DOHH2 (cell line): ENCODE measurements around the gene CA5A.
"Not testable (repeated sequence)": the region's sequence is repeated elsewhere in the genome, so short reads cannot be mapped to it uniquely, and the experiment has no call there.

Source experiments
- H3F3A ChIP-seq: fragments of 200-600 bp; sonication (generic), shearing (Covaris generic); 2 replicates; pipeline ENCODE4 v1.6.0; 2016; ENCODE audit warnings: antibody characterized with exemption, mild to moderate bottlenecking; ENCODE audit not compliant: control insufficient read depth, insufficient read depth
- H3K27ac ChIP-seq: fragments of 200-600 bp; sonication (generic); 2 replicates; pipeline ENCODE4 v1.5.1; 2014; ENCODE audit warnings: low read depth, mild to moderate bottlenecking, low read length, moderate library complexity
- H3K27me3 ChIP-seq: fragments of 200-600 bp; sonication (generic); 2 replicates; pipeline ENCODE4 v1.6.1; 2014; ENCODE audit warnings: mild to moderate bottlenecking, low read length, mixed read lengths; ENCODE audit not compliant: control insufficient read depth
- H3K36me3 ChIP-seq: fragments of 200-600 bp; sonication (generic); 2 replicates; pipeline ENCODE4 v1.6.1; 2014; ENCODE audit warnings: mild to moderate bottlenecking, low read length, moderate library complexity, mixed read lengths; ENCODE audit not compliant: control insufficient read depth
- H3K4me1 ChIP-seq: fragments of 200-600 bp; sonication (generic); 2 replicates; pipeline ENCODE4 v1.6.1; 2014; ENCODE audit warnings: mild to moderate bottlenecking, low read length, mixed read lengths; ENCODE audit not compliant: control insufficient read depth
- H3K4me2 ChIP-seq: fragments of 200-600 bp; sonication (generic); 2 replicates; pipeline ENCODE4 v1.6.0; 2014; ENCODE audit warnings: mild to moderate bottlenecking, low read length, moderate library complexity
- H3K4me3 ChIP-seq: fragments of 200-600 bp; sonication (generic); 2 replicates; pipeline ENCODE4 v1.5.1; 2014; ENCODE audit warnings: mild to moderate bottlenecking, low read length, mixed read lengths
- H3K79me2 ChIP-seq: fragments of 200-600 bp; sonication (generic); 2 replicates; pipeline ENCODE4 v1.6.1; 2014; ENCODE audit warnings: mild to moderate bottlenecking, low read length, mixed read lengths; ENCODE audit not compliant: control insufficient read depth
- H3K9me2 ChIP-seq: fragments of 200-600 bp; sonication (generic); replicated peaks from 2 replicates; pipeline ENCODE4 v1.6.1; 2014; ENCODE audit warnings: mild to moderate bottlenecking, low read length, mixed read lengths; ENCODE audit not compliant: control insufficient read depth
- H3K9me3 ChIP-seq: fragments of 200-600 bp; sonication (generic); 2 replicates; pipeline ENCODE4 v1.6.1; 2014; ENCODE audit warnings: antibody characterized with exemption, low read length, mixed read lengths; ENCODE audit not compliant: control insufficient read depth, insufficient read depth
- H4K20me1 ChIP-seq: fragments of 200-600 bp; sonication (generic); 2 replicates; pipeline ENCODE4 v1.6.0; 2014; ENCODE audit warnings: low read depth, mild to moderate bottlenecking, antibody characterized with exemption, low read length, moderate library complexity; ENCODE audit not compliant: control insufficient read depth, insufficient read depth
- EZH2phosphoT487 ChIP-seq: fragments of 200-600 bp; sonication (generic); IDR thresholded peaks from 2 replicates; pipeline ENCODE4 v1.6.1; 2017; ENCODE audit warnings: borderline replicate concordance, mild to moderate bottlenecking, antibody characterized with exemption, low read length, moderate library complexity, mixed read lengths
- TF ChIP-seq, protein P1 (sequence below): fragments of 200-600 bp; sonication (generic); IDR thresholded peaks from one replicate; pipeline ENCODE4 v1.5.1; 2014; ENCODE audit warnings: antibody characterized with exemption, mild to moderate bottlenecking, low read depth, low read length; ENCODE audit not compliant: poor library complexity, severe bottlenecking

The CA5A gene

DNA sequence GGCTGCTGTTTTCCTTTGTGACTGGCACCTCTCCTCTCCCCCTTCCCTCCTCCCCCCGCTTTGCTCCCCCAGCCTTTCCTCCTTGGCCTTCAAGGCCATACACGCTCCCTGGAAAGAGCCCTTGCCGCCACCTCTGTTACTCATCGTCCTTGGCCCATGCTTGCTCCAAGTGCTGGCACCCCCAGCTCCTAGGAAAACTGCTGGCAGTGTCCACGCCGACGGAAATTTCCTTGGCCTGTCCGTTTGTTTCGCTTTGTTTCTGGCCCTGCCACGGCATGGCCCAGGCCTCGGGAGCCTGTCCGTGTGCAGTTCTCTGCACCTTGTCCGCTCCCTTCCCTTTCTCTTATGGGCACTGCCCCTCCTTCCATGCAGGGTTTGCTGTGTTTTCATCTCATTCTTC lies 18.0 kb downstream of the CA5A start:
- no peaks in the 10 kb centered on the region for H3K36me3 ChIP-seq
- H4K20me1 ChIP-seq: no peaks in the 10 kb centered on the region
- no peaks in the 10 kb centered on the region for H3K79me2 ChIP-seq
- H3K4me3 ChIP-seq: no peak overlapping the region
- no peak overlapping the region for H3K4me2 ChIP-seq
- no peaks in the 10 kb centered on the region for H3K9me3 ChIP-seq
- no peaks in the 10 kb centered on the region for H3K9me2 ChIP-seq
- TF ChIP-seq, protein P1, sequence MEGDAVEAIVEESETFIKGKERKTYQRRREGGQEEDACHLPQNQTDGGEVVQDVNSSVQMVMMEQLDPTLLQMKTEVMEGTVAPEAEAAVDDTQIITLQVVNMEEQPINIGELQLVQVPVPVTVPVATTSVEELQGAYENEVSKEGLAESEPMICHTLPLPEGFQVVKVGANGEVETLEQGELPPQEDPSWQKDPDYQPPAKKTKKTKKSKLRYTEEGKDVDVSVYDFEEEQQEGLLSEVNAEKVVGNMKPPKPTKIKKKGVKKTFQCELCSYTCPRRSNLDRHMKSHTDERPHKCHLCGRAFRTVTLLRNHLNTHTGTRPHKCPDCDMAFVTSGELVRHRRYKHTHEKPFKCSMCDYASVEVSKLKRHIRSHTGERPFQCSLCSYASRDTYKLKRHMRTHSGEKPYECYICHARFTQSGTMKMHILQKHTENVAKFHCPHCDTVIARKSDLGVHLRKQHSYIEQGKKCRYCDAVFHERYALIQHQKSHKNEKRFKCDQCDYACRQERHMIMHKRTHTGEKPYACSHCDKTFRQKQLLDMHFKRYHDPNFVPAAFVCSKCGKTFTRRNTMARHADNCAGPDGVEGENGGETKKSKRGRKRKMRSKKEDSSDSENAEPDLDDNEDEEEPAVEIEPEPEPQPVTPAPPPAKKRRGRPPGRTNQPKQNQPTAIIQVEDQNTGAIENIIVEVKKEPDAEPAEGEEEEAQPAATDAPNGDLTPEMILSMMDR: no peak
- no peaks in the 10 kb centered on the region for H3F3A ChIP-seq
- H3K4me1 ChIP-seq: no peaks in the 10 kb centered on the region
- peaks cover 12% of the 10 kb centered on the region for H3K27me3 ChIP-seq
- H3K27ac ChIP-seq: no peak overlapping the region

DNA sequence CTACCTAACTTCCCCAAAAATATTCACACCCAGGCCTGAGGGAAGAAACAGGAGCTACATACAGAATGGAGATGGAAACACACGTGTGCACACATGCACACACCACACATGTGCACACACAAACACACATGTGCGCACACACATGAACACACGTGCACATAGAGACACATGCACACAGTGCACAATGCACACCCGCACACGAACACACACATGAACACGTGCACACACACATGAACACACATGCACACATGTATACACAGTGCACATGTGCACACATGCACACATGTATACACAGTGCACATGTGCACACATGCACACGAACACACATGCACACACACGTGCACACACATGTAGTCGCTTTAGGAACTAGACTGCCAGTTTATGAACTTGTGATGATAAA lies 18.8 kb downstream of the CA5A start:
- TF ChIP-seq EZH2phosphoT487: no peak
- TF ChIP-seq, protein P1: no peak
- Histone ChIP-seq H3K4me2 (no peak overlapping the region), H3K36me3 (no peaks in the 10 kb centered on the region)

DNA sequence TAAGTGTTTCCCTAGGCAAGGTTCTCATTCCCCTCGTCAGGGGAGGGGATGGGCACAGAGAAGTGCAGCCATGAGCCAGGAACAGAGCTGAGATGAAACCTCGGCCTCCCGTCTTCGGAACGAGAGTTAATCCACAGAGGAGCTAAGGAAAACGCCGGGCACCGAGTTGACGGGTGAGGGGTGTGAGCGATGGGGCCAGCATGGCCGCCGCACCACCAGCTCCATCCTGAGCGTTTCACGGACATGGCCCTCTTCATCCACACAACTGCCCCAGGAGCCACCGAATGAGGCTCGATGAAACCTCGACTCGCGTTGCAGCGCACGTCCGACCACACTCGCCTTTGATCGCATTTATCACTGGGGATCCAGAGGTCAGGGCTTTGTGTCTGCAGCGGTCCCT lies 21.5 kb downstream of the CA5A start:
- H3K9me3 ChIP-seq: no peaks in the 10 kb centered on the region
- H4K20me1 ChIP-seq: no peaks in the 10 kb centered on the region
- H3K4me2 ChIP-seq: no peak overlapping the region
- H3K9me2 ChIP-seq: no peaks in the 10 kb centered on the region
- TF ChIP-seq, protein P1: no peak
- no peak for TF ChIP-seq EZH2phosphoT487
- no peaks in the 10 kb centered on the region for H3K36me3 ChIP-seq
- no peaks in the 10 kb centered on the region for H3K4me1 ChIP-seq
- H3K4me3 ChIP-seq: no peak overlapping the region
- no peaks in the 10 kb centered on the region for H3K79me2 ChIP-seq
- H3K27ac ChIP-seq: no peak overlapping the region
- H3F3A ChIP-seq: no peaks in the 10 kb centered on the region
- no peaks in the 10 kb centered on the region for H3K27me3 ChIP-seq

More for the DNA sequence above, 18.8 kb downstream of the CA5A start:
- Histone ChIP-seq H3K9me2 (no peaks in the 10 kb centered on the region), H3K27me3 (peaks cover 3% of the 10 kb centered on the region), H4K20me1 (no peaks in the 10 kb centered on the region), H3K4me3 (no peak overlapping the region), H3F3A (no peaks in the 10 kb centered on the region), H3K79me2 (no peaks in the 10 kb centered on the region), H3K4me1 (no peaks in the 10 kb centered on the region), H3K9me3 (no peaks in the 10 kb centered on the region), H3K27ac (no peak overlapping the region)

DNA sequence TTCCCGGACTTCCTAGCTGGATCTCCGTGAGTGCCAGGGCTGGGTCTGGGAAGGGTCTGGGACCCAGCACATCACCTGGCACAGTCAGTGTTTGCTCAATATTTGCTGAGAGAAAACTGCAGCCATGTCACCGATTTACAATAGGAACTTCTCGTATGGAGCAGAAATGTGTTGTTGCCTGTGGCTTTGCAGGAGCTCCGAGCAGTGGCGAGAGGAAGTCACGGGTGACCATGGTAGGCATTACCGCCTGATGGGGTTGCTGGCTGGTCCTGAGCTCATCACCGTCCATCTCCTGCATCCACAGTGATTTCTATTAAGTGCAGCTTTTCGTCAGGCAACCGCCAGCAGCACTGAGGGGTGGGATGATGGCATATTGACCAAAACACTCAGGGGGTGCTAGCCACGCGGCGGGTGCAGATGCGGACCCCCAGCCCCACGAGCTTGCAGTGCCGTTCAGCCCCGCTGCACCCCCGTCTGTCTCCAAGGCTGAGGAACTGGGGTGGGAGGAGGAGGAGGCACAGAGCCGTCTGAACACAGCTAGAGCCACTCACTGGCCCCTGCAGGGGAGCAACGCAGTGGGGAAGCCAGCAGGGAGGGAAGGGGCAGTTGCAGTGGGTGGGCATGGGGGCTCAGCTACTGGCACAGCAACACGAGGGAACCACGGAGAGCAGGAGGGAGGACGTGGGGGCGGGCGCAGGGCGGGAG lies 22.2 kb downstream of the CA5A start:
- H3K27ac ChIP-seq, H3K4me3 ChIP-seq, H3K9me2 ChIP-seq, H3K36me3 ChIP-seq, H3F3A ChIP-seq, H3K79me2 ChIP-seq, H3K4me2 ChIP-seq, H3K9me3 ChIP-seq, H3K4me1 ChIP-seq, H3K27me3 ChIP-seq, H4K20me1 ChIP-seq: not testable (repeated sequence)

DNA sequence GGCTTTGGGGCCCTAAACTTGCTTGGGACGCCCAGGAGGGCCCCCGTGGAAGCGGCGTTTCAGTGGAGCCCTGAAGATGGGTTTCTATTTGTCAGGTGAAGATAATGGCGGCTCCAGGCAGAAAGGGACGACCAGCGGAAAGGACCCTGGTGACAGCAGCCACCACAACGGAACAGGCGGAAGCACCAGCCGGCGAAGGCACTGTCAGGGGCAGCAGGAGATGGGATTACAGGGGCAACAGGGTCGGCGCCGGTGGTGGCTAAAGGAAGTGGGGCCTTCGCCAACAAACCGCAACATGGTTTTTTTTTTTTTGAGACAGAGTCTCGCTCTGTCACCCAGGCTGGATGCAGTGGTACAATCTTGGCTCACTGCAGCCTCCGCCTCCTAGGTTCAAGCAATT lies 23.6 kb downstream of the CA5A start:
- not testable (repeated sequence) for H3K79me2 ChIP-seq, H3K4me2 ChIP-seq, H3F3A ChIP-seq, H3K27me3 ChIP-seq, H3K4me3 ChIP-seq, H3K36me3 ChIP-seq, H3K9me3 ChIP-seq, H3K27ac ChIP-seq, H4K20me1 ChIP-seq, H3K9me2 ChIP-seq
- peaks cover 13% of the 10 kb centered on the region for H3K4me1 ChIP-seq
